H1 (cell line): ENCODE results near the gene HIPK2.

Experiments used
- CEBPB ChIP-seq: IDR thresholded peaks from 2 replicates; pipeline ENCODE4 v1.6.1; 2012; ENCODE audit warnings: low read depth, low read length
- EZH2 ChIP-seq: fragments of 200-600 bp; sonication (generic); IDR thresholded peaks from 2 replicates; pipeline ENCODE4 v1.7.1; 2012; ENCODE audit warnings: low read depth, mild to moderate bottlenecking, moderate library complexity, low read length, inconsistent platforms; ENCODE audit not compliant: severe bottlenecking
- GABPA ChIP-seq: IDR thresholded peaks from 2 replicates; pipeline ENCODE4 v1.6.1; 2011; ENCODE audit warnings: mild to moderate bottlenecking, low read length, moderate library complexity, borderline replicate concordance; ENCODE audit not compliant: insufficient read depth
- HDAC6 ChIP-seq: IDR thresholded peaks from one replicate; pipeline ENCODE4 v1.7.1; 2012; ENCODE audit warnings: low read depth, mild to moderate bottlenecking, inconsistent platforms, low read length, moderate library complexity
- KDM4A ChIP-seq: IDR thresholded peaks from one replicate; pipeline ENCODE4 v1.7.1; 2012; ENCODE audit warnings: low read depth, mild to moderate bottlenecking, moderate library complexity, low read length, inconsistent platforms; ENCODE audit not compliant: severe bottlenecking
- NANOG ChIP-seq: IDR thresholded peaks from 2 replicates; pipeline ENCODE4 v1.6.1; 2011; ENCODE audit warnings: low read length, low read depth, mild to moderate bottlenecking, inconsistent platforms; ENCODE audit not compliant: insufficient read depth, poor library complexity, severe bottlenecking
- POLR2A ChIP-seq, 2 experiments: IDR thresholded peaks; 1 replicate in 1 of 2; 2 replicates in 1 of 2; pipeline ENCODE4 v1.6.1; 2011; ENCODE audit warnings: low read depth in 2 of 2, low read length in 2 of 2, mild to moderate bottlenecking in 2 of 2; ENCODE audit errors: control extremely low read depth in 1 of 2
- POLR2AphosphoS5 ChIP-seq: IDR thresholded peaks from 2 replicates; pipeline ENCODE4 v1.6.1; 2011; ENCODE audit warnings: low read depth, low read length
- RAD21 ChIP-seq, 2 experiments: IDR thresholded peaks in 1 of 2; conservative IDR thresholded peaks in 1 of 2; 2 replicates each; pipeline ENCODE4 v1.6.1; 2011; ENCODE audit warnings: low read depth in 2 of 2, low read length in 2 of 2, improper control_type of control experiment in 1 of 2, inconsistent platforms in 1 of 2, mild to moderate bottlenecking in 1 of 2, moderate library complexity in 1 of 2
- RFX5 ChIP-seq: IDR thresholded peaks from 2 replicates; pipeline ENCODE4 v1.6.1; 2011; ENCODE audit warnings: low read depth, low read length, improper control_type of control experiment, borderline replicate concordance
- SRF ChIP-seq: IDR thresholded peaks from 2 replicates; pipeline ENCODE4 v1.6.1; 2011; ENCODE audit warnings: mild to moderate bottlenecking, low read depth, low read length, moderate library complexity
- SUZ12 ChIP-seq: fragments of 200-600 bp; sonication (generic); IDR thresholded peaks from 2 replicates; pipeline ENCODE4 v1.6.1; 2012; ENCODE audit warnings: mild to moderate bottlenecking, inconsistent platforms, low read length, moderate library complexity, mixed read lengths
- TEAD4 ChIP-seq: IDR thresholded peaks from 2 replicates; pipeline ENCODE4 v1.6.1; 2012; ENCODE audit warnings: low read depth, low read length, inconsistent platforms, mixed read lengths
- TF ChIP-seq, protein P1 (sequence below), 3 experiments: IDR thresholded peaks; 1 replicate in 2 of 3; 2 replicates in 1 of 3; pipeline versions ENCODE4 v1.5.1 to v1.6.1; 2011; ENCODE audit warnings: low read length in 3 of 3, mild to moderate bottlenecking in 3 of 3, inconsistent platforms in 2 of 3, low read depth in 1 of 3, moderate library complexity in 1 of 3; ENCODE audit not compliant: insufficient read depth in 1 of 3; ENCODE audit errors: control extremely low read depth in 1 of 3

DNA sequence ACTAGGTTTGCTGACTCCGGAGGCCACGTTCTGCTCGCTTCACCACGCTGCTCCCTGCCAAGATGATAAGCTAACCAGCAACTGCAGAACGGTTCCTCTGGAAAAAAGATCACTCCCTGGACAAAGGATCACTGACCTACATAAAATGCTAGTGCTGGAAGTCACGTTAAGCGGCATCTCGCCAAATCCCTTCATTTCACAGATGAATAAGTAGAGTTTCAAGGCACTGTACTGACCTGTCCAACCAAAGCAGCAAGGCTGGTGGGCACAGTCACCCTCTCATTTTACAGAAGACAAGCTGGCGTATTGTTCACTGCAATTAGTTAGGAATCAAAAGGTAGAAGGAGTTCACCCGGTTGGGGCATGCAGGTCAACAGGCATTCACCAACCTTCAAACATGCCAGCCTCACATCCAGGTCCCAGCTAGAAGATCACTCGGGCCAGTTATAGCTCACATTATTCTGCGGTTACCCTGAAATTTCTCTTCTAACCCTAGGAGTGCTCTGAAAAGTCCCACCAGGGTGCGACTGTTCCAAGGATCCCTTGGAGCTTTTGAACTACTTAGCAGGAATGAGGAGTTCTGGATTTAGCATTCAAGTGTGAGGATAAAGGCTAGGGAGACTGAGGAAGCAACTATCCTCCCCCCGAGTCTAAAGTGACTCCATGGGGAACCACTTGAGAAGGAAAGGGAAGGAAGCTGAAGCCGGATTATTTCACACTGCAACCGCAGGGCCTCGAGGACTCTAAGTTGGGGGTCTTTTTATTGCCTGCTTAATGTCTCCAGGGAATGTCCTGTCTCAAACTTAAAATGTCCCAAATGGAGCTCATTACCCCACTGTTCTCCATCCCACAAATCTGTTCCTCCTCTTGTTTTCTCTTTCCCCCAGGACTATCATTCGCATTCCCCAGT is 32.8 kb downstream of the HIPK2 start:
- TF ChIP-seq RAD21 (IDR thresholded peaks at IDR 0.05 in 1 of 2, conservative IDR thresholded peaks at IDR 0.05 in 1 of 2; ENCODE audit: low read depth in 2 of 2, low read length in 2 of 2): no peak
- TF ChIP-seq HDAC6: no peak
- TF ChIP-seq KDM4A: no peak
- TF ChIP-seq, protein P1, sequence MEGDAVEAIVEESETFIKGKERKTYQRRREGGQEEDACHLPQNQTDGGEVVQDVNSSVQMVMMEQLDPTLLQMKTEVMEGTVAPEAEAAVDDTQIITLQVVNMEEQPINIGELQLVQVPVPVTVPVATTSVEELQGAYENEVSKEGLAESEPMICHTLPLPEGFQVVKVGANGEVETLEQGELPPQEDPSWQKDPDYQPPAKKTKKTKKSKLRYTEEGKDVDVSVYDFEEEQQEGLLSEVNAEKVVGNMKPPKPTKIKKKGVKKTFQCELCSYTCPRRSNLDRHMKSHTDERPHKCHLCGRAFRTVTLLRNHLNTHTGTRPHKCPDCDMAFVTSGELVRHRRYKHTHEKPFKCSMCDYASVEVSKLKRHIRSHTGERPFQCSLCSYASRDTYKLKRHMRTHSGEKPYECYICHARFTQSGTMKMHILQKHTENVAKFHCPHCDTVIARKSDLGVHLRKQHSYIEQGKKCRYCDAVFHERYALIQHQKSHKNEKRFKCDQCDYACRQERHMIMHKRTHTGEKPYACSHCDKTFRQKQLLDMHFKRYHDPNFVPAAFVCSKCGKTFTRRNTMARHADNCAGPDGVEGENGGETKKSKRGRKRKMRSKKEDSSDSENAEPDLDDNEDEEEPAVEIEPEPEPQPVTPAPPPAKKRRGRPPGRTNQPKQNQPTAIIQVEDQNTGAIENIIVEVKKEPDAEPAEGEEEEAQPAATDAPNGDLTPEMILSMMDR (IDR thresholded peaks at IDR 0.05; ENCODE audit: control extremely low read depth in 1 of 3, insufficient read depth in 1 of 3, low read depth in 1 of 3, low read length in 3 of 3): no peak
- no peak for TF ChIP-seq POLR2A (IDR thresholded peaks at IDR 0.05; ENCODE audit: control extremely low read depth in 1 of 2, low read depth in 2 of 2, low read length in 2 of 2)
- TF ChIP-seq POLR2AphosphoS5: no peak
- TF ChIP-seq TEAD4: no peak
- no peak for TF ChIP-seq SRF
- no peak for TF ChIP-seq EZH2
- TF ChIP-seq CEBPB: no peak
- no peak for TF ChIP-seq GABPA
- TF ChIP-seq NANOG: no peak
- no peak for TF ChIP-seq RFX5
- no peak for TF ChIP-seq SUZ12
